GM12878 (cell line): ENCODE results near the gene DNAJC4. TPM values are rescaled to one million over a fixed set of nuclear protein-coding genes. Genes with fewer than 3 reads are reported as not detected.

Experiments
- ASH2L ChIP-seq: fragments of 300-600, 200-600 bp; sonication (generic); IDR thresholded peaks from 2 replicates; pipeline ENCODE4 v1.6.1; 2017; ENCODE audit warnings: low read depth, mild to moderate bottlenecking, borderline replicate concordance
- ATF7 ChIP-seq: fragments of 450-650 bp; IDR thresholded peaks from 2 replicates; pipeline ENCODE4 v1.6.1; 2016; ENCODE audit warnings: low read depth, mild to moderate bottlenecking
- EGR1 ChIP-seq, 2 experiments: IDR thresholded peaks; 1 replicate in 1 of 2; 2 replicates in 1 of 2; pipeline ENCODE4 v1.6.1; 2011 to 2012; ENCODE audit warnings: low read depth in 2 of 2, low read length in 2 of 2, borderline replicate concordance in 1 of 2, mild to moderate bottlenecking in 1 of 2, moderate library complexity in 1 of 2
- HCFC1 ChIP-seq: fragments of 150-350 bp; IDR thresholded peaks from 2 replicates; pipeline ENCODE4 v1.6.1; 2014; ENCODE audit warnings: low read length
- NBN ChIP-seq: fragments of 450-650 bp; IDR thresholded peaks from 2 replicates; pipeline ENCODE4 v1.6.1; 2016
- NR2F1 ChIP-seq: fragments of 450-650 bp; conservative IDR thresholded peaks from 2 replicates; pipeline ENCODE4 v1.6.1; 2017; ENCODE audit warnings: mild to moderate bottlenecking
- PML ChIP-seq: IDR thresholded peaks from 2 replicates; pipeline ENCODE4 v1.6.1; 2012; ENCODE audit warnings: low read length, inconsistent platforms
- POU2F2 ChIP-seq: IDR thresholded peaks from 3 replicates; pipeline ENCODE4 v1.6.1; 2011; ENCODE audit warnings: low read depth, mild to moderate bottlenecking, low read length, borderline replicate concordance
- RB1 ChIP-seq: fragments of 450-650 bp; formaldehyde crosslinking; IDR thresholded peaks from 2 replicates; pipeline ENCODE4 v1.6.1; 2017; ENCODE audit warnings: mild to moderate bottlenecking, borderline replicate concordance
- STAT3 ChIP-seq: IDR thresholded peaks from 2 replicates; pipeline ENCODE4 v1.6.1; 2011; ENCODE audit warnings: low read depth, low read length, improper control_type of control experiment
- TAF1 ChIP-seq: IDR thresholded peaks from 2 replicates; pipeline ENCODE4 v1.6.1; 2011; ENCODE audit warnings: mild to moderate bottlenecking, low read depth, low read length, borderline replicate concordance
- TCF12 ChIP-seq: IDR thresholded peaks from 2 replicates; pipeline ENCODE4 v1.6.1; 2011; ENCODE audit warnings: low read depth, mild to moderate bottlenecking, low read length
- TCF3 ChIP-seq: IDR thresholded peaks from 2 replicates; pipeline ENCODE4 v1.6.1; 2012; ENCODE audit warnings: low read depth, mild to moderate bottlenecking, low read length, borderline replicate concordance; ENCODE audit not compliant: insufficient read depth
- ZNF207 ChIP-seq: fragments of 450-650 bp; IDR thresholded peaks from 2 replicates; pipeline ENCODE4 v1.6.1; 2014; ENCODE audit warnings: antibody characterized with exemption, mild to moderate bottlenecking, borderline replicate concordance
- ZNF384 ChIP-seq: IDR thresholded peaks from 2 replicates; pipeline ENCODE4 v1.6.1; 2012; ENCODE audit warnings: low read depth, mild to moderate bottlenecking, low read length, improper control_type of control experiment, borderline replicate concordance
- ZNF622 ChIP-seq: fragments of 450-650 bp; IDR thresholded peaks from 2 replicates; pipeline ENCODE4 v1.6.1; 2017; ENCODE audit warnings: mild to moderate bottlenecking, inconsistent platforms
- ZZZ3 ChIP-seq: IDR thresholded peaks from 2 replicates; pipeline ENCODE4 v1.6.1; 2011; ENCODE audit warnings: low read depth; ENCODE audit not compliant: control insufficient read depth, insufficient read length
- polyA plus RNA-seq, 11 experiments: library from polyadenylated mRNA; depleted of rRNA in 4 of 11; unstranded in 6 of 11; stranded (reverse) in 5 of 11; fragments of >200 nt; fragmentation: Nextera tagmentation in 4 of 11; fragmentation: Illumina TruSeq in 1 of 11; extraction: Ambion mirVana in 4 of 11; extraction: Trizol in 1 of 11; gene quantifications; 1 replicate in 1 of 11; 2 replicates in 10 of 11; pipeline versions ENCODE4 v1.2.1 to v1.2.3, GENCODE V29; 2011 to 2016; ENCODE audit warnings: inconsistent platforms in 2 of 11, missing spikeins in 2 of 11, low read depth in 1 of 11
- total RNA-seq, 4 experiments: library from RNA; depleted of rRNA in 3 of 4; stranded (reverse); fragments of >200 nt in 3 of 4; fragmentation: Illumina TruSeq in 1 of 4; extraction: Trizol in 1 of 4; gene quantifications; 2 replicates each; pipeline versions ENCODE4 v1.2.1 to v1.2.3, GENCODE V29; 2013 to 2021
- TF ChIP-seq, protein P1 (sequence below): fragments of 450-650 bp; IDR thresholded peaks from 2 replicates; pipeline ENCODE4 v1.6.1; 2017; ENCODE audit warnings: antibody characterized with exemption, mild to moderate bottlenecking, moderate library complexity
- TF ChIP-seq, protein P2 (sequence below): fragments of 450-650 bp; conservative IDR thresholded peaks from 2 replicates; pipeline ENCODE4 v1.6.1; 2017; ENCODE audit warnings: mild to moderate bottlenecking, moderate library complexity
- TF ChIP-seq, protein P3 (sequence below): IDR thresholded peaks from 2 replicates; pipeline ENCODE4 v1.6.1; 2011; ENCODE audit warnings: borderline replicate concordance, low read depth, mild to moderate bottlenecking, moderate library complexity, low read length; ENCODE audit not compliant: insufficient read depth, poor library complexity, severe bottlenecking
- TF ChIP-seq, protein P4 (sequence below): IDR thresholded peaks from 2 replicates; pipeline ENCODE4 v1.6.1; 2012; ENCODE audit warnings: low read depth, low read length, improper control_type of control experiment
- TF ChIP-seq, protein P5 (sequence below): fragments of 450-650 bp; IDR thresholded peaks from 2 replicates; pipeline ENCODE4 v1.6.1; 2017; ENCODE audit warnings: mild to moderate bottlenecking

The DNAJC4 gene
- total and polyA plus RNA-seq, 10 of the 15 experiments (the other 5 are each of a cell fraction or from before 2014, with no cell fraction given) = 3.7 to 64.9 (median 30.1) TPM

DNA sequence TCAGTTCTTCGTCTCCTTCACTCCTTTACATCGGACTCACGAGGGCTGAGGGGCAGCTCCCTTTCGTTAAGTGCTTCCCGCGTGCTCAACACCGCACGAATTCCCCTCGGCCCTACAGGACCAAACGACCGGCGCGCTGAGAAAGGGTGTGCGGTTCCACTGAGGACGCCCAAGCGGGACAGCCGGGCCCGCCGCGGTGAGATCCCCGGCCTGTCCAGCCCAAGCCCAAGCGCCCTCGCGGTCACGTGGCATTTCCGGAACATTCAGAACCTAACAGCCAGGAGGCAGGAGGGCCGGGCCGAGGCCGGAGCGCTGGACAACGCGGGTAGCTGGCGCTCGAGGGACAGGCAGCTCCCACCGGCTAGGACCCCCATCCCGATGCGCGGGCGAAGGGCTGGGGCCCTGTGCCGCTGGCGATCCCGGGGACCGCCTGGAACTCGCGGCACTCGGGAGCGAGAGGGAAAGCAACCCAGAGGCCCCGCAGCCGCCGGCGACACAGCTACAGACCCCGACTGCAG lies 45.1 kb upstream of the DNAJC4 start (continued):
- TF ChIP-seq, protein P1, sequence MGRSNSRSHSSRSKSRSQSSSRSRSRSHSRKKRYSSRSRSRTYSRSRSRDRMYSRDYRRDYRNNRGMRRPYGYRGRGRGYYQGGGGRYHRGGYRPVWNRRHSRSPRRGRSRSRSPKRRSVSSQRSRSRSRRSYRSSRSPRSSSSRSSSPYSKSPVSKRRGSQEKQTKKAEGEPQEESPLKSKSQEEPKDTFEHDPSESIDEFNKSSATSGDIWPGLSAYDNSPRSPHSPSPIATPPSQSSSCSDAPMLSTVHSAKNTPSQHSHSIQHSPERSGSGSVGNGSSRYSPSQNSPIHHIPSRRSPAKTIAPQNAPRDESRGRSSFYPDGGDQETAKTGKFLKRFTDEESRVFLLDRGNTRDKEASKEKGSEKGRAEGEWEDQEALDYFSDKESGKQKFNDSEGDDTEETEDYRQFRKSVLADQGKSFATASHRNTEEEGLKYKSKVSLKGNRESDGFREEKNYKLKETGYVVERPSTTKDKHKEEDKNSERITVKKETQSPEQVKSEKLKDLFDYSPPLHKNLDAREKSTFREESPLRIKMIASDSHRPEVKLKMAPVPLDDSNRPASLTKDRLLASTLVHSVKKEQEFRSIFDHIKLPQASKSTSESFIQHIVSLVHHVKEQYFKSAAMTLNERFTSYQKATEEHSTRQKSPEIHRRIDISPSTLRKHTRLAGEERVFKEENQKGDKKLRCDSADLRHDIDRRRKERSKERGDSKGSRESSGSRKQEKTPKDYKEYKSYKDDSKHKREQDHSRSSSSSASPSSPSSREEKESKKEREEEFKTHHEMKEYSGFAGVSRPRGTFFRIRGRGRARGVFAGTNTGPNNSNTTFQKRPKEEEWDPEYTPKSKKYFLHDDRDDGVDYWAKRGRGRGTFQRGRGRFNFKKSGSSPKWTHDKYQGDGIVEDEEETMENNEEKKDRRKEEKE = no peak
- TF ChIP-seq ASH2L (no peak), NBN (no peak), ATF7 (no peak), STAT3 (no peak), NR2F1 (peak; percentile 36; the same call in 1 of the 2 replicates), EGR1 (IDR thresholded peaks at IDR 0.05; ENCODE audit: borderline replicate concordance in 1 of 2, low read depth in 2 of 2, low read length in 2 of 2) (no peak), POU2F2 (peak; percentile 85; the same call in 1 of the 3 replicates), TCF3 (peak; percentile 72; the same call in 1 of the 2 replicates), RB1 (peak; percentile 49; the same call in 1 of the 2 replicates), TCF12 (no peak; the same call in 1 of the 2 replicates), ZZZ3 (no peak), PML (peak; percentile 90; the same call in 1 of the 2 replicates), ZNF207 (peak; percentile 84; the same call in 1 of the 2 replicates), HCFC1 (0 out of 2 replicates have a peak, but pooled peaks have one; percentile 8), TAF1 (peak; percentile 96), ZNF622 (no peak), ZNF384 (no peak)
- TF ChIP-seq, protein P2, sequence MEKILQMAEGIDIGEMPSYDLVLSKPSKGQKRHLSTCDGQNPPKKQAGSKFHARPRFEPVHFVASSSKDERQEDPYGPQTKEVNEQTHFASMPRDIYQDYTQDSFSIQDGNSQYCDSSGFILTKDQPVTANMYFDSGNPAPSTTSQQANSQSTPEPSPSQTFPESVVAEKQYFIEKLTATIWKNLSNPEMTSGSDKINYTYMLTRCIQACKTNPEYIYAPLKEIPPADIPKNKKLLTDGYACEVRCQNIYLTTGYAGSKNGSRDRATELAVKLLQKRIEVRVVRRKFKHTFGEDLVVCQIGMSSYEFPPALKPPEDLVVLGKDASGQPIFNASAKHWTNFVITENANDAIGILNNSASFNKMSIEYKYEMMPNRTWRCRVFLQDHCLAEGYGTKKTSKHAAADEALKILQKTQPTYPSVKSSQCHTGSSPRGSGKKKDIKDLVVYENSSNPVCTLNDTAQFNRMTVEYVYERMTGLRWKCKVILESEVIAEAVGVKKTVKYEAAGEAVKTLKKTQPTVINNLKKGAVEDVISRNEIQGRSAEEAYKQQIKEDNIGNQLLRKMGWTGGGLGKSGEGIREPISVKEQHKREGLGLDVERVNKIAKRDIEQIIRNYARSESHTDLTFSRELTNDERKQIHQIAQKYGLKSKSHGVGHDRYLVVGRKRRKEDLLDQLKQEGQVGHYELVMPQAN = peak; percentile 95
- TF ChIP-seq, protein P3, sequence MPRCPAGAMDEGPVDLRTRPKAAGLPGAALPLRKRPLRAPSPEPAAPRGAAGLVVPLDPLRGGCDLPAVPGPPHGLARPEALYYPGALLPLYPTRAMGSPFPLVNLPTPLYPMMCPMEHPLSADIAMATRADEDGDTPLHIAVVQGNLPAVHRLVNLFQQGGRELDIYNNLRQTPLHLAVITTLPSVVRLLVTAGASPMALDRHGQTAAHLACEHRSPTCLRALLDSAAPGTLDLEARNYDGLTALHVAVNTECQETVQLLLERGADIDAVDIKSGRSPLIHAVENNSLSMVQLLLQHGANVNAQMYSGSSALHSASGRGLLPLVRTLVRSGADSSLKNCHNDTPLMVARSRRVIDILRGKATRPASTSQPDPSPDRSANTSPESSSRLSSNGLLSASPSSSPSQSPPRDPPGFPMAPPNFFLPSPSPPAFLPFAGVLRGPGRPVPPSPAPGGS = no peak
- TF ChIP-seq, protein P4, sequence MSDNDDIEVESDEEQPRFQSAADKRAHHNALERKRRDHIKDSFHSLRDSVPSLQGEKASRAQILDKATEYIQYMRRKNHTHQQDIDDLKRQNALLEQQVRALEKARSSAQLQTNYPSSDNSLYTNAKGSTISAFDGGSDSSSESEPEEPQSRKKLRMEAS = peak; percentile 9; the same call in 1 of the 2 replicates
- TF ChIP-seq, protein P5, sequence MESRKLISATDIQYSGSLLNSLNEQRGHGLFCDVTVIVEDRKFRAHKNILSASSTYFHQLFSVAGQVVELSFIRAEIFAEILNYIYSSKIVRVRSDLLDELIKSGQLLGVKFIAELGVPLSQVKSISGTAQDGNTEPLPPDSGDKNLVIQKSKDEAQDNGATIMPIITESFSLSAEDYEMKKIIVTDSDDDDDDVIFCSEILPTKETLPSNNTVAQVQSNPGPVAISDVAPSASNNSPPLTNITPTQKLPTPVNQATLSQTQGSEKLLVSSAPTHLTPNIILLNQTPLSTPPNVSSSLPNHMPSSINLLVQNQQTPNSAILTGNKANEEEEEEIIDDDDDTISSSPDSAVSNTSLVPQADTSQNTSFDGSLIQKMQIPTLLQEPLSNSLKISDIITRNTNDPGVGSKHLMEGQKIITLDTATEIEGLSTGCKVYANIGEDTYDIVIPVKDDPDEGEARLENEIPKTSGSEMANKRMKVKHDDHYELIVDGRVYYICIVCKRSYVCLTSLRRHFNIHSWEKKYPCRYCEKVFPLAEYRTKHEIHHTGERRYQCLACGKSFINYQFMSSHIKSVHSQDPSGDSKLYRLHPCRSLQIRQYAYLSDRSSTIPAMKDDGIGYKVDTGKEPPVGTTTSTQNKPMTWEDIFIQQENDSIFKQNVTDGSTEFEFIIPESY = no peak
